Cardiac atrium fibroblast (primary cell): ENCODE data around the gene PAQR4. TPM values are rescaled to one million over a fixed set of nuclear protein-coding genes. Genes with fewer than 3 reads are reported as not detected.

Experiments used
- total RNA-seq: library from RNA; depleted of rRNA; stranded (reverse); fragments of >200 nt; gene quantifications from 2 replicates; pipeline ENCODE4 v1.2.3, GENCODE V29; 2015

PAQR4 gene
- 10.0 and 10.5 TPM in 2 replicates for total RNA-seq

GRCh38 chr16:2968738-2969544 is at the start of gene PAQR4:
PAQR4 (plus strand) TSS chr16:2969348; CDS start chr16:2969675, 327 bp downstream.

DNA sequence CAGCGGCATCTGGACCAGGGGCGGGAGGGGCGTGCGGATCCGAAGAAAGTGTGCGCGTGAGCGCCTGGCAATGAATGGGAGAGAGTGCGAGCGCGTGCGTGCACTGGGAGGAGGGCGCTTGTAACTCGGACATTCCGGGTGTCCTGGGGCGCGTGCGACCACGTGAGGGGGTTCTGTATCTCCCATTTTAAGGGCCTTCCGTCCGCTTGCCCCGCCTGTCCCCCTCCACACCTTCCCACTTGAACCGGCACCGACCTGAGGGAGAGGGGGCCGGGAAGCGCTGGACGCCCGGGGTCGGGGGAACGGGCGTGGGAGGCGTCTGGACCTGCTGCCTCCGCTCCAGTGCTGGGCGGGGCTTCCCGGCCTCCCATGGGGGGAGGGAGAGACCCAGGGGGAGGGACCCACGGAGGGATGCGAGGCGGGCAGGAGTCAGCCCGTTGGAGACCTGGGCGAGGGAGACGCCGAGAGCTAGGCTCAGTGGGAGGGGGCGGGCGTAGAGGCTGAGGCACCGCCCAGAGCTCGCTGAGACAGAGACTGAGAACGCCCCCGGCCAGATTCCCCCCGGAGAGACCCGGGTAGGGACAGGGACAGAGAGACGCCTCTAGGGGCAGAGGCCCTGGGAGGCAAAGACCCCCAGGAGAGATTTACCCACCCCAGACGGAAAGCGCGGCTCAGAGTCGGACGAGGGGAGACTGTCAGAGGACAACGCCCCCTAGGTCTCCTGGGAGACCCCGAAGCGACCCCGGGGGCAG is 5.2 kb upstream of the PAQR4 start, which contains the start of gene KREMEN2:
KREMEN2 (plus strand) TSS at position 553 of the 752 bp plus-strand sequence. CDS start 246 bp downstream, outside the sequence.

GRCh38 chr16:2980227-2981176 is 11.4 kb downstream of the PAQR4 start, which contains the start of gene PKMYT1:
PKMYT1 (minus strand) TSS chr16:2980446; CDS start chr16:2979657, 789 bp downstream.

GRCh38 chr16:3012828-3013420 is 43.8 kb downstream of the PAQR4 start, which contains the start of gene CLDN9:
CLDN9 (plus strand) TSS chr16:3012923; CDS start chr16:3013363, 440 bp downstream.

DNA sequence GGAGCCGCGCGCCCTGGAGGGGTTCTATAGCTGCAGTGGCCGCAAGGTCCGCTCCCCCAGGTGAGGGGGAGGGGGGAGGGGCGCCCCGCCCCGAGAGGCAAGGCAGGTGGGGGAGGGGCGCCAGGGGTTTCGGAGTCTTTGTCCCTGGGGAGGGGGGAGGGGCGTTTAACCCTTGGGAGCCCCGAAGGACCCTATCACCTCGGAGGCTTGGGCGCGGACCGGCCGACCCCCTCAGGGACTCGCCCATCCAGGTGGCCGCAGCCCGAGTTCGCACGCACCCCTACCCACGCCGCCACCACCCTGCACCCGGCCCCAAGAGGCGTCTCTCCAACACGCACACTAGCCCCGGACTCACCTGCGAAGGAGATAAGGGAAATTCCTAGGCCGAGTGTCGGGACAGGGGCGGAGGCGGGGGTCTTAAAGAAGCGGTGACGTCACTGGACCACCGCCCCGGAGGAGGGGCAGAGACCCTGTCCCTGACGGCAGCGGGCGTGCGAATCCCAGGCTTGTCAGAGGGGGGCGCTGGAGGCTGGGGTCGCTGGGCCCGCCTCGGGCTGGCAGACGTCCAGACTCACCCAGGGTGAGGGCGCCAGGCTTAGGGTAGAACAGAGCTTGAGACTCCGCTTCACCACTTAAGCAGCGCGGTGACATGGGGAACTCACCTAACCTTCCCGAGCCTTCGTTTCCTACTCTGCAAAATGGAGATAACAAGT is 48.8 kb downstream of the PAQR4 start, which contains the start of gene CLDN6:
CLDN6 (minus strand) TSS at position 390 of the 713 bp plus-strand sequence. CDS start 2,162 bp downstream, outside the sequence.

DNA sequence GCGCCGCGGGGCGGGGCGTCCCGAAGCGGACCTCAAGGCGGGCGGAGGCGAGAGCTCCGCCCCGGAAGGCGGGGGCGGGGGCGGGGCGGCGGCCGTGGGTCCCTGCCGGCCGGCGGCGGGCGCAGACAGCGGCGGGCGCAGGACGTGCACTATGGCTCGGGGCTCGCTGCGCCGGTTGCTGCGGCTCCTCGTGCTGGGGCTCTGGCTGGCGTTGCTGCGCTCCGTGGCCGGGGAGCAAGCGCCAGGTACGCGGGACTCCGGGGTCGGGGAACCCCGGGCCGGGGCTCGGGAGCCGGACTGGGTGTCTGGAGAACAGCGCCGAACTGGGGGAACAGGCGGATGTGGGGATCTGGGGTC is 51.1 kb downstream of the PAQR4 start, which contains the start of gene TNFRSF12A:
TNFRSF12A (plus strand) TSS at position 122 of the 357 bp plus-strand sequence; CDS start at position 152, 30 bp downstream.

Other genes with a start within 250 kb of the PAQR4 start
- gene PRSS27, start 249.1 kb upstream of the PAQR4 start, total RNA-seq, result 0.16 and 0.18 TPM in 2 replicates
- 46.7 and 53.8 TPM in 2 replicates for gene SRRM2, start 216.7 kb upstream of the PAQR4 start, total RNA-seq
- 262 and 317 TPM in 2 replicates for gene ELOB, start 192.1 kb upstream of the PAQR4 start, total RNA-seq
- gene PRSS33, start 181.8 kb upstream of the PAQR4 start, total RNA-seq, result not detected in 2 replicates
- not detected in 2 replicates for gene PRSS41, start 170.9 kb upstream of the PAQR4 start, total RNA-seq
- gene PRSS21, start 152.1 kb upstream of the PAQR4 start, total RNA-seq, result not detected in 2 replicates
- 1.8 TPM in 1 of 2 replicates, not detected in the other for gene ZG16B, start 139.0 kb upstream of the PAQR4 start, total RNA-seq
- not detected in 2 replicates for gene PRSS22, start 111.2 kb upstream of the PAQR4 start, total RNA-seq
- gene FLYWCH2, start 86.1 kb upstream of the PAQR4 start, total RNA-seq, result 75.6 and 81.2 TPM in 2 replicates
- 22.6 and 28.2 TPM in 2 replicates for gene FLYWCH1, start 57.4 kb upstream of the PAQR4 start, total RNA-seq
- not detected in 2 replicates for gene KREMEN2, start 5.1 kb upstream of the PAQR4 start, total RNA-seq
- gene PKMYT1, start 11.1 kb downstream of the PAQR4 start, total RNA-seq, result 5.8 and 14.6 TPM in 2 replicates
- not detected in 2 replicates for gene CLDN9, start 43.6 kb downstream of the PAQR4 start, total RNA-seq
- 0.16 TPM in 1 of 2 replicates, not detected in the other for gene CLDN6, start 48.8 kb downstream of the PAQR4 start, total RNA-seq
- 164 and 196 TPM in 2 replicates for gene TNFRSF12A, start 51.0 kb downstream of the PAQR4 start, total RNA-seq
- 6.5 and 12.0 TPM in 2 replicates for gene HCFC1R1, start 54.6 kb downstream of the PAQR4 start, total RNA-seq
- gene THOC6, start 54.7 kb downstream of the PAQR4 start, total RNA-seq, result 18.5 and 19.9 TPM in 2 replicates
- gene BICDL2, start 67.6 kb downstream of the PAQR4 start, total RNA-seq, result 0.16 TPM in 1 of 2 replicates, not detected in the other
- not detected in 2 replicates for gene MMP25, start 77.2 kb downstream of the PAQR4 start, total RNA-seq
- 9.7 and 131 TPM in 2 replicates for gene IL32, start 96.3 kb downstream of the PAQR4 start, total RNA-seq
- not detected in 2 replicates for gene ZSCAN10, start 129.9 kb downstream of the PAQR4 start, total RNA-seq
- 10.7 and 13.8 TPM in 2 replicates for gene ZNF205, start 143.2 kb downstream of the PAQR4 start, total RNA-seq
- gene ZNF213, start 165.7 kb downstream of the PAQR4 start, total RNA-seq, result 3.9 and 5.2 TPM in 2 replicates
- not detected in 2 replicates for gene OR1F1, start 218.9 kb downstream of the PAQR4 start, total RNA-seq